Measurements from ENCODE around the gene C17orf107.

The C17orf107 gene

GRCh38 chr17:4893272-4893671 is 6.1 kb upstream of the C17orf107 start:
- peaks cover 28% of the 10 kb centered on the region for H3K36me3 ChIP-seq (ENCODE audit: control insufficient read depth, insufficient read depth, low read length)
- no peaks in the 10 kb centered on the region for H3K4me1 ChIP-seq (ENCODE audit: control insufficient read depth, insufficient read depth, low read length)
- no peaks in the 10 kb centered on the region for H3K27me3 ChIP-seq (ENCODE audit: control insufficient read depth, insufficient read depth, low read length, poor library complexity, severe bottlenecking)
- H3K4me3 ChIP-seq (ENCODE audit: insufficient read depth, low read depth, low read length): no peak overlapping the region
- WGBS, 2 experiments: 91 to 93% methylated on average over 17 to 18 of the region's 18 CpGs
- no peak overlapping the region for H3K27ac ChIP-seq (ENCODE audit: insufficient read depth, low read depth, low read length, poor library complexity, severe bottlenecking)
- H3K9me3 ChIP-seq (ENCODE audit: control insufficient read depth, low read length): no peaks in the 10 kb centered on the region

GRCh38 chr17:4893721-4894560 is 5.4 kb upstream of the C17orf107 start:
- Histone ChIP-seq H3K27me3 (ENCODE audit: control insufficient read depth, insufficient read depth, low read length, poor library complexity, severe bottlenecking) (no peaks in the 10 kb centered on the region), H3K9me3 (ENCODE audit: control insufficient read depth, low read length) (no peaks in the 10 kb centered on the region), H3K4me1 (ENCODE audit: control insufficient read depth, insufficient read depth, low read length) (no peaks in the 10 kb centered on the region), H3K36me3 (ENCODE audit: control insufficient read depth, insufficient read depth, low read length) (peaks cover 28% of the 10 kb centered on the region), H3K27ac (ENCODE audit: insufficient read depth, low read depth, low read length, poor library complexity, severe bottlenecking) (no peak overlapping the region), H3K4me3 (ENCODE audit: insufficient read depth, low read depth, low read length) (no peak overlapping the region)
- 95 to 96% methylated on average over 31 of the region's 31 CpGs for WGBS, 2 experiments

GRCh38 chr17:4895121-4895520 is 4.2 kb upstream of the C17orf107 start:
- no peaks in the 10 kb centered on the region for H3K27me3 ChIP-seq (ENCODE audit: control insufficient read depth, insufficient read depth, low read length, poor library complexity, severe bottlenecking)
- no peak overlapping the region for H3K4me3 ChIP-seq (ENCODE audit: insufficient read depth, low read depth, low read length)
- no peaks in the 10 kb centered on the region for H3K9me3 ChIP-seq (ENCODE audit: control insufficient read depth, low read length)
- no peaks in the 10 kb centered on the region for H3K4me1 ChIP-seq (ENCODE audit: control insufficient read depth, insufficient read depth, low read length)
- H3K27ac ChIP-seq (ENCODE audit: insufficient read depth, low read depth, low read length, poor library complexity, severe bottlenecking): no peak overlapping the region
- WGBS, 2 experiments: 96% methylated on average over 13 of the region's 13 CpGs
- H3K36me3 ChIP-seq (ENCODE audit: control insufficient read depth, insufficient read depth, low read length): peaks cover 28% of the 10 kb centered on the region

DNA sequence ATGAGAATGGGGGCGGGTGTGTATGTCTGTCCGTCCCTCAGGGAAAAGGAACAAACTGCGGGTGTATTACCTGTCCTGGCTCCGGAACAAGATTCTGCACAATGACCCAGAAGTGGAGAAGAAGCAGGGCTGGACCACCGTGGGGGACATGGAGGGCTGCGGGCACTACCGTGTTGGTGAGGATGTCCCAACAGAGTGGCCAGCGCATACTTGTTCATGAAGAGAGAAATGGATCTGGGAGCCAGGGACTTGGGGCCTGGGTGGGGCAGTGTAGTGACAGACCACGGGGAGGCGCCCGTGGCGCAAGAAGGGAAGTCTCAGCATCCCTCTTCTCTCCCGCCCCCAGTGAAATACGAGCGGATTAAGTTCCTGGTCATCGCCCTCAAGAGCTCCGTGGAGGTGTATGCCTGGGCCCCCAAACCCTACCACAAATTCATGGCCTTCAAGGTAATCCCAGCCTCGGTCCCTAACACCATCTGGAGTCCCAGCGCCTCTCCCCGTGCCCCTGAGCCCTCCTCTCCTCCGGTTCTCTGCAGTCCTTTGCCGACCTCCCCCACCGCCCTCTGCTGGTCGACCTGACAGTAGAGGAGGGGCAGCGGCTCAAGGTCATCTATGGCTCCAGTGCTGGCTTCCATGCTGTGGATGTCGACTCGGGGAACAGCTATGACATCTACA is 3.5 kb upstream of the C17orf107 start:
- peaks cover 22% of the 10 kb centered on the region for H3K36me3 ChIP-seq (ENCODE audit: control insufficient read depth, insufficient read depth, low read length)
- 80 to 82% methylated on average over 27 of the region's 27 CpGs for WGBS, 2 experiments

DNA sequence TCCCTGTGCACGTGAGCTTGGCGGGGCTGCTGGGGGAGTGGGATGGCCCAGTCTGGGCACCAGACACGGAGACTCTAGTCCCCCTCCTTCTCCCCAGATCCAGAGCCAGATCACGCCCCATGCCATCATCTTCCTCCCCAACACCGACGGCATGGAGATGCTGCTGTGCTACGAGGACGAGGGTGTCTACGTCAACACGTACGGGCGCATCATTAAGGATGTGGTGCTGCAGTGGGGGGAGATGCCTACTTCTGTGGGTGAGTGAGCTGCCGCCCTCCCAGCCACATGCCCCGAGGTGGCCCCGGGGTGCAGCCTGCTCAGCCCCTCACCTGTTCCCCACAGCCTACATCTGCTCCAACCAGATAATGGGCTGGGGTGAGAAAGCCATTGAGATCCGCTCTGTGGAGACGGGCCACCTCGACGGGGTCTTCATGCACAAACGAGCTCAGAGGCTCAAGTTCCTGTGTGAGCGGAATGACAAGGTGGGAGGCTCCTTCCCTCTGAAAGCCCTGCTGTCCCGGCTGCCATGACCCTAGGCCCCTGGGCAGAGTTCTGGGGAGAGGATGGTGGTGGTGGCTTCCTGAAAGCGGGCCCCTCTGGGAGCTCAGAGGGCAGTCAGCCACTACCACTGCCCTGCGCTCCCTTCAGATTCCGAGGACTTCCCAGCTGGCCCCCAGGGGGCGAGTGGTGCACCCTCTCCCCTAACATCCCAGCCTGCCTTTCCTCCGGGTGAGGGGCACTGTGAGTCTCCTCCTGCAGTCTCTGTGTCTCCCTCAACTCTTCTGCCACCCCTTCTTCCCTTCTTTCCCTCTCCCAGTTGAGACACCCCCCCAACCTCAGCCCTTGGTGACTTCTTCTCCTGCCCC is 2.8 kb upstream of the C17orf107 start:
- Histone ChIP-seq H3K4me3 (ENCODE audit: insufficient read depth, low read depth, low read length) (no peak overlapping the region), H3K9me3 (ENCODE audit: control insufficient read depth, low read length) (no peaks in the 10 kb centered on the region), H3K27ac (ENCODE audit: insufficient read depth, low read depth, low read length, poor library complexity, severe bottlenecking) (no peak overlapping the region), H3K4me1 (ENCODE audit: control insufficient read depth, insufficient read depth, low read length) (no peaks in the 10 kb centered on the region), H3K27me3 (ENCODE audit: control insufficient read depth, insufficient read depth, low read length, poor library complexity, severe bottlenecking) (no peaks in the 10 kb centered on the region), H3K36me3 (ENCODE audit: control insufficient read depth, insufficient read depth, low read length) (peaks cover 18% of the 10 kb centered on the region)
- WGBS, 2 experiments: 94% methylated on average over 27 of the region's 27 CpGs

More for the DNA sequence above, 3.5 kb upstream of the C17orf107 start:
- Histone ChIP-seq H3K9me3 (ENCODE audit: control insufficient read depth, low read length) (no peaks in the 10 kb centered on the region), H3K4me3 (ENCODE audit: insufficient read depth, low read depth, low read length) (no peak overlapping the region), H3K27me3 (ENCODE audit: control insufficient read depth, insufficient read depth, low read length, poor library complexity, severe bottlenecking) (no peaks in the 10 kb centered on the region), H3K4me1 (ENCODE audit: control insufficient read depth, insufficient read depth, low read length) (no peaks in the 10 kb centered on the region), H3K27ac (ENCODE audit: insufficient read depth, low read depth, low read length, poor library complexity, severe bottlenecking) (no peak overlapping the region)

DNA sequence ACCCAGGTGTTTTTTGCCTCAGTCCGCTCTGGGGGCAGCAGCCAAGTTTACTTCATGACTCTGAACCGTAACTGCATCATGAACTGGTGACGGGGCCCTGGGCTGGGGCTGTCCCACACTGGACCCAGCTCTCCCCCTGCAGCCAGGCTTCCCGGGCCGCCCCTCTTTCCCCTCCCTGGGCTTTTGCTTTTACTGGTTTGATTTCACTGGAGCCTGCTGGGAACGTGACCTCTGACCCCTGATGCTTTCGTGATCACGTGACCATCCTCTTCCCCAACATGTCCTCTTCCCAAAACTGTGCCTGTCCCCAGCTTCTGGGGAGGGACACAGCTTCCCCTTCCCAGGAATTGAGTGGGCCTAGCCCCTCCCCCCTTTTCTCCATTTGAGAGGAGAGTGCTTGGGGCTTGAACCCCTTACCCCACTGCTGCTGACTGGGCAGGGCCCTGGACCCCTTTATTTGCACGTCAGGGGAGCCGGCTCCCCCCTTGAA is 2.1 kb upstream of the C17orf107 start:
- Histone ChIP-seq H3K4me3 (ENCODE audit: insufficient read depth, low read depth, low read length) (no peak overlapping the region), H3K36me3 (ENCODE audit: control insufficient read depth, insufficient read depth, low read length) (peaks cover 18% of the 10 kb centered on the region)

GRCh38 chr17:4897785-4898184 is 1.6 kb upstream of the C17orf107 start:
- H3K36me3 ChIP-seq (ENCODE audit: control insufficient read depth, insufficient read depth, low read length): peaks cover 18% of the 10 kb centered on the region
- H3K27ac ChIP-seq (ENCODE audit: insufficient read depth, low read depth, low read length, poor library complexity, severe bottlenecking): no peak overlapping the region
- no peaks in the 10 kb centered on the region for H3K27me3 ChIP-seq (ENCODE audit: control insufficient read depth, insufficient read depth, low read length, poor library complexity, severe bottlenecking)
- H3K4me1 ChIP-seq (ENCODE audit: control insufficient read depth, insufficient read depth, low read length): no peaks in the 10 kb centered on the region
- no peak overlapping the region for H3K4me3 ChIP-seq (ENCODE audit: insufficient read depth, low read depth, low read length)
- 79 to 100% methylated on average over 2 to 4 of the region's 5 CpGs for WGBS, 2 experiments
- no peaks in the 10 kb centered on the region for H3K9me3 ChIP-seq (ENCODE audit: control insufficient read depth, low read length)

More for the DNA sequence above, 2.1 kb upstream of the C17orf107 start:
- Histone ChIP-seq H3K4me1 (ENCODE audit: control insufficient read depth, insufficient read depth, low read length) (no peaks in the 10 kb centered on the region), H3K9me3 (ENCODE audit: control insufficient read depth, low read length) (no peaks in the 10 kb centered on the region), H3K27ac (ENCODE audit: insufficient read depth, low read depth, low read length, poor library complexity, severe bottlenecking) (no peak overlapping the region), H3K27me3 (ENCODE audit: control insufficient read depth, insufficient read depth, low read length, poor library complexity, severe bottlenecking) (no peaks in the 10 kb centered on the region)
- WGBS, 2 experiments: 87 to 88% methylated on average over 10 of the region's 10 CpGs

GRCh38 chr17:4898351-4898750 is 985 bp upstream of the C17orf107 start:
- H3K36me3 ChIP-seq (ENCODE audit: control insufficient read depth, insufficient read depth, low read length): peaks cover 18% of the 10 kb centered on the region
- no peak overlapping the region for H3K4me3 ChIP-seq (ENCODE audit: insufficient read depth, low read depth, low read length)
- no peaks in the 10 kb centered on the region for H3K27me3 ChIP-seq (ENCODE audit: control insufficient read depth, insufficient read depth, low read length, poor library complexity, severe bottlenecking)
- H3K4me1 ChIP-seq (ENCODE audit: control insufficient read depth, insufficient read depth, low read length): no peaks in the 10 kb centered on the region
- H3K9me3 ChIP-seq (ENCODE audit: control insufficient read depth, low read length): no peaks in the 10 kb centered on the region
- no peak overlapping the region for H3K27ac ChIP-seq (ENCODE audit: insufficient read depth, low read depth, low read length, poor library complexity, severe bottlenecking)
- WGBS, 2 experiments: 94 to 95% methylated on average over 8 of the region's 8 CpGs

GRCh38 chr17:4898927-4899326 is 409 bp upstream of the C17orf107 start:
- H3K4me1 ChIP-seq (ENCODE audit: control insufficient read depth, insufficient read depth, low read length): no peaks in the 10 kb centered on the region
- no peak overlapping the region for H3K27ac ChIP-seq (ENCODE audit: insufficient read depth, low read depth, low read length, poor library complexity, severe bottlenecking)
- peaks cover 18% of the 10 kb centered on the region for H3K36me3 ChIP-seq (ENCODE audit: control insufficient read depth, insufficient read depth, low read length)
- 72 to 74% methylated on average over 34 of the region's 34 CpGs for WGBS, 2 experiments
- no peaks in the 10 kb centered on the region for H3K27me3 ChIP-seq (ENCODE audit: control insufficient read depth, insufficient read depth, low read length, poor library complexity, severe bottlenecking)
- no peaks in the 10 kb centered on the region for H3K9me3 ChIP-seq (ENCODE audit: control insufficient read depth, low read length)
- peak overlapping the region; percentile 27 for H3K4me3 ChIP-seq (ENCODE audit: insufficient read depth, low read depth, low read length)
